IPS-NIHi7 (cell line): ENCODE results near the gene MYO10.
A peak's percentile ranks its signal among the peaks of the same experiment; 100 is the strongest.
"Not testable (repeated sequence)": the region's sequence is repeated elsewhere in the genome, so short reads cannot be mapped to it uniquely, and the experiment has no call there.

ENCODE experiments used
- DNase-seq: peaks from one replicate; pipeline ENCODE4 v3.0.0; 2012; ENCODE audit warnings: mixed read lengths; ENCODE audit errors: extremely low spot score

MYO10 gene

GRCh38 chr5:16744164-16744880, 191.8 kb downstream of the MYO10 start:
- no peak for DNase-seq

GRCh38 chr5:16742938-16743337, 193.2 kb downstream of the MYO10 start:
- no peak for DNase-seq

- no peak for DNase-seq
Measured at GRCh38 chr5:16740811-16741392, 195.2 kb downstream of the MYO10 start.

- no peak for DNase-seq
Measured at GRCh38 chr5:16740066-16740810, 195.8 kb downstream of the MYO10 start.

GRCh38 chr5:16738393-16738792, 197.7 kb downstream of the MYO10 start:
- not testable (repeated sequence) for DNase-seq

GRCh38 chr5:16737620-16738364, 198.3 kb downstream of the MYO10 start:
- peak; percentile 73 for DNase-seq

GRCh38 chr5:16737209-16737608, 198.9 kb downstream of the MYO10 start:
- no peak for DNase-seq

- DNase-seq = no peak
Measured at GRCh38 chr5:16736158-16736995, 199.7 kb downstream of the MYO10 start.

- DNase-seq = no peak
Measured at GRCh38 chr5:16735101-16736060, 200.7 kb downstream of the MYO10 start.

- peak; percentile 49 for DNase-seq
Measured at GRCh38 chr5:16733331-16734006, 202.6 kb downstream of the MYO10 start.

GRCh38 chr5:16732356-16732755, 203.7 kb downstream of the MYO10 start:
- DNase-seq = no peak

GRCh38 chr5:16727755-16728325, 208.2 kb downstream of the MYO10 start:
- no peak for DNase-seq

GRCh38 chr5:16726538-16726946, 209.5 kb downstream of the MYO10 start:
- DNase-seq = no peak

GRCh38 chr5:16725575-16725974, 210.5 kb downstream of the MYO10 start:
- no peak for DNase-seq

- DNase-seq = no peak
Measured at GRCh38 chr5:16723821-16724220, 212.3 kb downstream of the MYO10 start.

- no peak for DNase-seq
Measured at GRCh38 chr5:16722097-16722495, 214.0 kb downstream of the MYO10 start.

- DNase-seq = no peak
Measured at GRCh38 chr5:16721151-16722096, 214.7 kb downstream of the MYO10 start.

- not testable (repeated sequence) for DNase-seq
Measured at GRCh38 chr5:16718036-16718435, 218.1 kb downstream of the MYO10 start.
